ENCODE measurements around the gene KCNT2.

GRCh38 chr1:196277860-196278259 is 330.4 kb downstream of the KCNT2 start:
- TF ChIP-seq CTCF (IDR thresholded peaks at IDR 0.05) (no peak), RFX5 (IDR thresholded peaks at IDR 0.05; ENCODE audit: low read length) (no peak), USF2 (IDR thresholded peaks at IDR 0.05; ENCODE audit: borderline replicate concordance, low read depth, low read length) (no peak)
